D721Med (cell line): ENCODE measurements around the gene FHAD1.

ENCODE experiments used
- DNase-seq: peaks from one replicate; pipeline ENCODE4 v3.0.0; 2011; ENCODE audit warnings: low spot score; ENCODE audit not compliant: insufficient read length
- FAIRE-seq: peaks from 2 replicates; lab custom pipeline; 2011; peaks lifted over from hg19 to GRCh38; lab: Jason Lieb, UNC
- TF ChIP-seq, protein P1 (sequence below): IDR thresholded peaks from 2 replicates; pipeline ENCODE4 v1.5.1; 2012; ENCODE audit warnings: mild to moderate bottlenecking, control low read depth; ENCODE audit not compliant: insufficient read depth; ENCODE audit errors: missing control alignments

FHAD1 gene

DNA sequence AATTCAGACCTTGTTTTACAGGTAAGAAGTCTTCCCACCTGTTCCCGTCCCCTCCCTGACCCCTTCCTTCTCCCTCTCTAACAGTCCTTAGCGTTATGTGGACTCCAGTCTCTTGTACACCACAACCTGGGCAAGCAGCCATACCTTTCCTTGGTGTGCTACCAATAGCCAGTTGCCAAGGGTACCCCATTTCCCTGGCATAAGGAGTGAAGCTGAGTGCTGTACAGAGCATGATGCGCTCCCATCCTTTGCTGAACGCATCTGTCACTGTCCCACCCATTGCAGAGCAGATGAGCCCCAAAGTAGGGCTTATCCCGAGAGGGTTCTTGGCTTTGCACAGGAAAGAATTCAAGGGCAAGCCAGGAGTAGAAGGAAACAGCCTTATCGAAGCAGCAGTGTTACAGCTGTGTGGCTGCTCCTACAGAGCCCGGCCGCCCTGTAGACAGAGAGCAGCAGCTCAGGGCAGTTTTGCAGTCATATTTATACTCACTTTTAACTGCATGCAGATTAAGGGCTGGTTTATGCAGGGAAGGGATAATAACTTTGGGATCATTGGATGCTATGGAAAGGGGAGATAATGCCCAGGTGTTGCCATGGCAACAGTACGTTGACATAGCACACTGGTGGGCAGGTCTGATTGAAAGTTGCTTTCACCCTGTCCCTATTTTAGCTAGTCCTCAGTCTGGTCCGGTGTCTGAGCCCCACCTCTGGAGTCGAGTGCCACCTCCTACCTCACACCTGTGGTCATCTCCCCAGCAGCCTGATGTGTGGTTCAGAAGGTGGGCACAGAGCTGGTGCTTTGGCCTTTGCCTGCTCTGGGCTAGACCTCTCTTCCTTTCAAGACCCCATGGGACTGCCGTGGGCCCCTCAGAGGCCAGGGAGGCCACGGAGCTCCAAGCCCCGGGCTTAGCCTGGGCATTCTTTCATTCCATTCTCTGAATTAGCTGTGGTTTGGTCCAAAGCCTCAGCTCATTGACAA lies 5.1 kb downstream of the FHAD1 start:
- DNase-seq (no peak), FAIRE-seq (no peak)
- TF ChIP-seq, protein P1, sequence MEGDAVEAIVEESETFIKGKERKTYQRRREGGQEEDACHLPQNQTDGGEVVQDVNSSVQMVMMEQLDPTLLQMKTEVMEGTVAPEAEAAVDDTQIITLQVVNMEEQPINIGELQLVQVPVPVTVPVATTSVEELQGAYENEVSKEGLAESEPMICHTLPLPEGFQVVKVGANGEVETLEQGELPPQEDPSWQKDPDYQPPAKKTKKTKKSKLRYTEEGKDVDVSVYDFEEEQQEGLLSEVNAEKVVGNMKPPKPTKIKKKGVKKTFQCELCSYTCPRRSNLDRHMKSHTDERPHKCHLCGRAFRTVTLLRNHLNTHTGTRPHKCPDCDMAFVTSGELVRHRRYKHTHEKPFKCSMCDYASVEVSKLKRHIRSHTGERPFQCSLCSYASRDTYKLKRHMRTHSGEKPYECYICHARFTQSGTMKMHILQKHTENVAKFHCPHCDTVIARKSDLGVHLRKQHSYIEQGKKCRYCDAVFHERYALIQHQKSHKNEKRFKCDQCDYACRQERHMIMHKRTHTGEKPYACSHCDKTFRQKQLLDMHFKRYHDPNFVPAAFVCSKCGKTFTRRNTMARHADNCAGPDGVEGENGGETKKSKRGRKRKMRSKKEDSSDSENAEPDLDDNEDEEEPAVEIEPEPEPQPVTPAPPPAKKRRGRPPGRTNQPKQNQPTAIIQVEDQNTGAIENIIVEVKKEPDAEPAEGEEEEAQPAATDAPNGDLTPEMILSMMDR, result no peak

DNA sequence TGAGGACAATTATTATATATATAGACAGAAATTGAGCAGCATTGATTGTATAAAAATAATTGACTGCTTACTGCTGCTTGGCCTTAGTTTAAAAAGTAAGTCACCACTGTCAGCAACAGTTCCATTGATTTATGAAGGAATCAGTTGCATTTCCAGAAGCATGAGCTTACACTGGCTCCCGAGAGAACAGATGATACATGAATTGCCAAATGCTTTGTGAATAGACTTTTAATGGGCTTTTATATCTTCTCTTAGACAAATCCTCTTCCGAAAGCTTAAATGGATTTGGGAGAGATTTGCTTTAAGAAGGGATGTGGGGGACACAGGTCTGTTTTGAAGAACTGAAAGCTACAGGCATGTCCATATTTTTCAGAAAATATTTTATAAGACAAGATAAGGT lies 7.5 kb downstream of the FHAD1 start:
- no peak for FAIRE-seq
- DNase-seq, result no peak
- TF ChIP-seq, protein P1, result no peak

DNA sequence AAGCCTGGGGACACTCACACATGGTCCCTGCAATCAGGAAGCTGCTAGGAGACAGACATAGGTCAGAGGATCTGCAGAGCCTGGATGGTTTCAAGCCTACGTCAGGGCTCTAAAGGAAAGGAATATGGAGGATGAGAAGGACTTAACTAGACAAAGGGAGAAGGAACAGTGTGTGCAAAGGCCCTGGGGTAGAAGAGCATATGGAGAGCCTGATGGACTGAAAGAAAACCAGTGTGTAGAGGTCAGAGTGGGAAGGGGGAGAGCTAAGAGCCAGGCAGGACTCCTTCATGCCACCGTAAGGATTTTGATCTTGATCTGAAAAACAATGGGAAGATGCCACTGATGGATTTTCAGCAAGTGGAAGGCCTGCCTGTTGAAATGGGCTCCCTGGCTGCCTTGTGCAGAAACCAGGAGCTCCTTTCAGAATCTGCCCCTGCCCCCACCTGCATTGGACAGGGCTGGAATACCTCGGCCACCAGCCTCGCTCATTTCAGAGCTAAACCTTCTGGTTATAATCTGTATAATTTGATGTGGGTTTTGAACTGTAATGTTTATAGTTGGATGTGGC lies 8.6 kb downstream of the FHAD1 start:
- DNase-seq (no peak), FAIRE-seq (no peak)
- TF ChIP-seq, protein P1, result no peak

- no peak for DNase-seq
- TF ChIP-seq, protein P1, result no peak
- no peak for FAIRE-seq
These were observed 9.6 kb downstream of the FHAD1 start for GRCh38 chr1:15256584-15256983.

GRCh38 chr1:15257309-15257708 lies 10.3 kb downstream of the FHAD1 start:
- DNase-seq, result no peak
- no peak for FAIRE-seq
- TF ChIP-seq, protein P1, result no peak

DNA sequence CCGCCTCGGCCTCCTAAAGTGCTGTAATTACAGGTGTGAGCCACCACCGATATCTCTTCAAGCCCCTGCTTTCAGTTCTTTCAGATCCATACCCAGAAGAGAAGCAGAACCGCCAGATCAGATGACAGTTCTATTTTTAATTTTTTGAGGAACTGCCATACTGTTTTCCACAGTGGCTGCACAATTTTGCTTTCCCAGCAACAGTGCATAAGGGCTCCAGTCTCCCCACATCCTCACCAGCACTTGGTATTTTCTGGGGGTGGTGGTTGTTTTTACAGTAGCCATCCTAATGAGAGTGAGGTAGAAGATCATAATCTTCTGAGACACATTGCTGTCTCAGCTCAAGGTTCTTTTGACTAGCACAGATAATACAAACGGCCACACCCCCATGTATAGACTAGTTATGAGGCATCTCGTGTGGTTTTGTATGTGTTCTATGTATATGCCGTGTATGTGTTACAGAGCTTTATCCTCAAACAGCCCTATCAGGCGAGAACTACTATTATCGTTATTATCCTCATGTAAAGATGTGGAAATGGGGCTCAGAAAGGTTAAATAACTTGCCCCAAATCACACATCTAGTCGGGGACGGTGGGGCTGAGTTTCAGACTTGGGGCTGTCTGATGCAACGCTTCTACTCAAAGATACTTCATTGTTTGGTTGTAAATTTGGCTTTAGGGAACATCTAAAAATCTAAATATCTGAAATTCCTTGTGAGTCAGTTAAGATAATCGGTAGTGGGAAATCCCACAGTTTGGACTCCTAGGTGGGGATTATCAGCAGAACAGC lies 12.0 kb downstream of the FHAD1 start:
- DNase-seq (no peak), FAIRE-seq (no peak)
- TF ChIP-seq, protein P1, result no peak
